Measurements from ENCODE around the gene POPDC2. TPM values are rescaled to one million over a fixed set of nuclear protein-coding genes. Genes with fewer than 3 reads are reported as not detected.

Gene POPDC2
- total RNA-seq: 0.26 TPM in 1 of 2 replicates, not detected in the other

DNA sequence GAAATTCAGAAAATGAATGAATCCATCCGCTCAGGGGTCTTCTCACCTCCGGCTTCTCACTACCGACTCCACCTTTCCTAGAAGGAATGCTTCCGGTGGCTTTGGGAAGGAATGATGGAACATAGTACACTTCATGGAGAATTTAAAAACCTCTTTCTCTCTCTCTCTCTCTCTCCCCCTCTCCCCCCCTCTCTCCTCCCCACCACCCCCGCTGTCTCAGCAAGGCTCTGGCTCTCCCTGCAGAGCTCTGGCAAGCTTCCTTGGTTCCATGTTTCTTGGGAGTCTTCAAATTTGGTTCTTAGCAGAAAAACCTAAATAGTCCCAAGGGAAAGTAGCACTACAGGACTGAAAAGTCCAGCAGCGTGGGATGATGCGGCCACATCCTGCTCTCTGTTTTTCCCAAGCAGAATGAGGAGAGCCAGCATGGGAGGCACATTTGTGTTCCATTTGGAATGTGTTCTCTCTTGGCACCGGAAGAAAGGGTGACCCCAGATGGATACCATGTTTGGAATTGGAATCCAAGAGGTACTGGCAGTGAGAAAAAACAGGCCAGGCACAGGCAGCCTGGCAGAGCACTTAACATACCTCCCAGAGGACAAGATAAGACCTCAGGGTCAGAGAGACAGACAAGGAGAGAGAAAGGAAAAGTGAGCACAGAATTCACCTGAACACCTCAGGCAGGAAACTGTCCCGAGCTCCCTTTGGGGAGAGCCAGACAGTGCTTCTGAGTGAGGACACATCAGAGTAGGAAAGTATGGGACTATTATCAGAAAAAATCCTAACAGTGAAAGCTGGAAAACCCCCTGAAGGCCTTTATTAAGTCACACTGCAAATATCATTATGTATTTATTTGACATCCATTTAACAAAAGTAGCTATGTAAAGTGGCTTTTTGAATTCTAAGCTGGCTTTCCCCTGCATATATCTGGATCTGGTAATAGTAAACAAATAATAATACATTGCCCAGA lies at the start of gene POPDC2:
TSS of gene POPDC2 (minus strand) at position 116 of the 967 bp plus-strand sequence. CDS start 166 bp downstream, outside the sequence.
- Histone ChIP-seq H3K27me3 (ENCODE audit: control insufficient read depth, insufficient read depth, low read length) (no peaks in the 10 kb centered on the region), H3K36me3 (ENCODE audit: control insufficient read depth, insufficient read depth, low read length) (no peaks in the 10 kb centered on the region), H3K4me3 (ENCODE audit: low read depth, low read length) (no peak within 1 kb of the TSS)
- FAIRE-seq (no peak), DNase-seq (ENCODE audit: low read depth) (no peak)
- TF ChIP-seq, protein P1, sequence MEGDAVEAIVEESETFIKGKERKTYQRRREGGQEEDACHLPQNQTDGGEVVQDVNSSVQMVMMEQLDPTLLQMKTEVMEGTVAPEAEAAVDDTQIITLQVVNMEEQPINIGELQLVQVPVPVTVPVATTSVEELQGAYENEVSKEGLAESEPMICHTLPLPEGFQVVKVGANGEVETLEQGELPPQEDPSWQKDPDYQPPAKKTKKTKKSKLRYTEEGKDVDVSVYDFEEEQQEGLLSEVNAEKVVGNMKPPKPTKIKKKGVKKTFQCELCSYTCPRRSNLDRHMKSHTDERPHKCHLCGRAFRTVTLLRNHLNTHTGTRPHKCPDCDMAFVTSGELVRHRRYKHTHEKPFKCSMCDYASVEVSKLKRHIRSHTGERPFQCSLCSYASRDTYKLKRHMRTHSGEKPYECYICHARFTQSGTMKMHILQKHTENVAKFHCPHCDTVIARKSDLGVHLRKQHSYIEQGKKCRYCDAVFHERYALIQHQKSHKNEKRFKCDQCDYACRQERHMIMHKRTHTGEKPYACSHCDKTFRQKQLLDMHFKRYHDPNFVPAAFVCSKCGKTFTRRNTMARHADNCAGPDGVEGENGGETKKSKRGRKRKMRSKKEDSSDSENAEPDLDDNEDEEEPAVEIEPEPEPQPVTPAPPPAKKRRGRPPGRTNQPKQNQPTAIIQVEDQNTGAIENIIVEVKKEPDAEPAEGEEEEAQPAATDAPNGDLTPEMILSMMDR (IDR thresholded peaks at IDR 0.05; ENCODE audit: insufficient read depth, low read length, severe bottlenecking): no peak

DNA sequence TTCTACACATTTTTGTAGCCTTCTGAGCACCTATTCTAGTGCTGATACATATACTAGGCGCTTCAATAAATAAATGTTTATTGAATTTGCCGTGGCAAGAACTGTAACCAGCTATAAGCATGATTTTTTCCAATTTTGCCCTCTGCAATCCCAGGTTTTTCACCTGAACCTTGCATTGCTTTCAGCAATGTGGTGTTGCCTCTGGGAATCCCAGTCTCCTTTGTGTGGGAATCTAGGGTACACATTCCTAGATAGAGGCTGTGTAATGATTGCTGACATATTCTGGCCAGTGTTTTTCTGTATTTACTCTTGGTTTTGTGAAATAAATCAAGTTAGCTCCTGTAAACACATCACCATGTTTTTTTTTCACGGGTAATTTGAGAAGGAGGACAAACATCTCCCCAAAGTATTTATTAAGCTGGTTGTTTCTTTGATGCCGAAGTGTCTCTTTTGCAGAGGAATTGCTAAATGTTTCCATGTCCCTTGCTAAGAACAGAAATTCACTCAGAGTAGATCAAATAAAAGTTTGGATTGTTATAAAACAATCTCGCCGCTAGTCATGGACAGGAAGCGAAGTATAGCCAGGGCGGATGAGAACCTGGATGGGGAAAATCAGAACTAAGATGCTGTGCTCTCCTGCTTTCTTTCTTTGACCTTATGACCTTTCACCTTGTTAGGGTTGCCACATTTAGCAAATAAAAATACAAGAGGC lies 43.6 kb upstream of the POPDC2 start:
- no peak for FAIRE-seq
- TF ChIP-seq, protein P1 (IDR thresholded peaks at IDR 0.05; ENCODE audit: insufficient read depth, low read length, severe bottlenecking): no peak
- Histone ChIP-seq H3K27me3 (ENCODE audit: control insufficient read depth, insufficient read depth, low read length) (peaks cover 4% of the 10 kb centered on the region), H3K4me3 (ENCODE audit: low read depth, low read length) (no peak overlapping the region), H3K36me3 (ENCODE audit: control insufficient read depth, insufficient read depth, low read length) (no peaks in the 10 kb centered on the region)
- DNase-seq (ENCODE audit: low read depth): no peak

GRCh38 chr3:119702530-119703527 lies 42.4 kb upstream of the POPDC2 start, which contains the start of gene CFAP91:
Gene CFAP91, plus strand, starts transcription at chr3:119703022. Its CDS starts 77 bp downstream, at chr3:119703099.
- FAIRE-seq (no peak), DNase-seq (ENCODE audit: low read depth) (peak; percentile 72)
- TF ChIP-seq, protein P1 (IDR thresholded peaks at IDR 0.05; ENCODE audit: insufficient read depth, low read length, severe bottlenecking): no peak
- Histone ChIP-seq H3K27me3 (ENCODE audit: control insufficient read depth, insufficient read depth, low read length) (peaks cover 4% of the 10 kb centered on the region), H3K36me3 (ENCODE audit: control insufficient read depth, insufficient read depth, low read length) (no peaks in the 10 kb centered on the region), H3K4me3 (ENCODE audit: low read depth, low read length) (peak within 1 kb of the TSS; percentile 39)

GRCh38 chr3:119700920-119701734 lies 40.7 kb upstream of the POPDC2 start:
- FAIRE-seq: no peak
- H3K36me3 ChIP-seq (ENCODE audit: control insufficient read depth, insufficient read depth, low read length): no peaks in the 10 kb centered on the region
- peaks cover 4% of the 10 kb centered on the region for H3K27me3 ChIP-seq (ENCODE audit: control insufficient read depth, insufficient read depth, low read length)
- TF ChIP-seq, protein P1 (IDR thresholded peaks at IDR 0.05; ENCODE audit: insufficient read depth, low read length, severe bottlenecking): no peak
- no peak for DNase-seq (ENCODE audit: low read depth)
- no peak overlapping the region for H3K4me3 ChIP-seq (ENCODE audit: low read depth, low read length)

Data from bronchial epithelial cell (primary cell).